ENCODE results near the gene SRRM4. TPM values are rescaled to one million over a fixed set of nuclear protein-coding genes. Genes with fewer than 3 reads are reported as not detected.
"Not testable (repeated sequence)": the region's sequence is repeated elsewhere in the genome, so short reads cannot be mapped to it uniquely, and the experiment has no call there.

SRRM4 gene
- total and polyA plus RNA-seq, 12 donors, result 0.11 to 4.3 (median 0.67) TPM; not detected in 3

DNA sequence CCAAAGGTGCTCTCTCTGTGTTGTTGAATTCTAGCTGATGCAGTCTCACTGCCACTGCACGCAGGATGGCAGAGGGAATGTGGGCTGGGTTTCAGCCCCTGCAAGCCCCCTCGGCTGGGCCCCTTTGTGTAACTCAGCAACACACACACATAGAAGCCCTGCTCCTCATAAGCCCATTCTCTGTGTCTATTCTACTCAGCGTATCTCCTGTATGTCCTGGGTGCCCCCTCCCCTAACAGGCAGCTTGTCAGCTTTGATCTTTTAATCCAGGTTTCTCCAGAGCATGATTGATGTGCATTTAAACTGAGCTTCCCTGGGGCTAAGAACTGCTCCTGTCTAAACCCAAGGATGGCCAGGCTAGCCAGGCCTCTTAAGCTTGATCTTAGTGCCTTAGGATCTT, 43.0 kb downstream of the SRRM4 start:
- Histone ChIP-seq H3K9me3 (replicated peaks in 1 of 3) (no peaks in the 10 kb centered on the region), H3K36me3 (replicated peaks in 1 of 2) (no peaks in the 10 kb centered on the region), H3K27ac (no peak overlapping the region), H3K4me1 (replicated peaks in 1 of 2) (no peaks in the 10 kb centered on the region), H3K4me3 (no peak overlapping the region), H3K27me3 (no peaks in the 10 kb centered on the region)
- TF ChIP-seq POLR2A (IDR thresholded peaks at IDR 0.05), result no peak
- TF ChIP-seq, protein P1, sequence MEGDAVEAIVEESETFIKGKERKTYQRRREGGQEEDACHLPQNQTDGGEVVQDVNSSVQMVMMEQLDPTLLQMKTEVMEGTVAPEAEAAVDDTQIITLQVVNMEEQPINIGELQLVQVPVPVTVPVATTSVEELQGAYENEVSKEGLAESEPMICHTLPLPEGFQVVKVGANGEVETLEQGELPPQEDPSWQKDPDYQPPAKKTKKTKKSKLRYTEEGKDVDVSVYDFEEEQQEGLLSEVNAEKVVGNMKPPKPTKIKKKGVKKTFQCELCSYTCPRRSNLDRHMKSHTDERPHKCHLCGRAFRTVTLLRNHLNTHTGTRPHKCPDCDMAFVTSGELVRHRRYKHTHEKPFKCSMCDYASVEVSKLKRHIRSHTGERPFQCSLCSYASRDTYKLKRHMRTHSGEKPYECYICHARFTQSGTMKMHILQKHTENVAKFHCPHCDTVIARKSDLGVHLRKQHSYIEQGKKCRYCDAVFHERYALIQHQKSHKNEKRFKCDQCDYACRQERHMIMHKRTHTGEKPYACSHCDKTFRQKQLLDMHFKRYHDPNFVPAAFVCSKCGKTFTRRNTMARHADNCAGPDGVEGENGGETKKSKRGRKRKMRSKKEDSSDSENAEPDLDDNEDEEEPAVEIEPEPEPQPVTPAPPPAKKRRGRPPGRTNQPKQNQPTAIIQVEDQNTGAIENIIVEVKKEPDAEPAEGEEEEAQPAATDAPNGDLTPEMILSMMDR (IDR thresholded peaks at IDR 0.05), result no peak
- intact Hi-C loops (cut with DNase I), result no loop called here
- no peak for DNase-seq
- 30 to 38% (median 36%) methylated on average over 2 to 3 of the region's 3 CpGs for WGBS, 4 donors

DNA sequence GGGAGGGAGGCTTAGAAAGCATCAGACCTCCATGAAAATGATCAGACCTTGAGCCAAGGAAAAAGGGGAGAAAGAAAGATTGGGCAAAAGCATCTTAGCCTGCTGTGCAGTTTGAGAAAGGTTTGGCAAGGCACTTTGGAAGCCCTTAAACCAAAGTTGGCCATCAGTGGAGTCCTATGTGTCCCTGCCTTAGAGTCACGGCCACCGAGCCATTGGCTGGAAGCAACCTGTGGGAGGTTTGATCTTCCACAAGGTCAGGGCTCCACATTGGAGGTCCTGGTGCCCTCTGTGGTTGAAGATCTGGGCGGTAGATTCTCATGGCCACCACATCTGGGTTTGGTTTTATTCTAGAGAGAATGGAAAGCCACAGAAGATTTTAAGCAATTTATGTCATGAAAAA, 44.4 kb downstream of the SRRM4 start:
- intact Hi-C loops (cut with DNase I), result no loop called here
- no peak for DNase-seq

DNA sequence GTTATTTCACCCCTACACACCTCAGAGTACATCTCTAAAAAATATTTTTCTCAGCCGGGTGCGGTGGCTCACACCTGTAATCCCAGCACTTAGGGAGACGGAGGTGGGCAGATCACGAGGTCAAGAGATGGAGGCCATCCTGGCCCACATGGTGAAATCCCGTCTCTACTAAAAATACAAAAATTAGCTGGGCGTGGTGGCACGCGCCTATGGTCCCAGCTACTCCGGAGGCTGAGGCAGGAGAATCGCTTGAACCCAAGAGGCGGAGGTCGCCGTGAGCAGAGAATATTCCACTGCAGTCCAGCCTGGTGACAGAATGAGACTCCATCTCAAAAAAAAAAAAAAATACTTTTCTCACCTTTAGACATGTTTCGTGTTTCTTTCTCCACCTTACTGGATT, 52.0 kb downstream of the SRRM4 start:
- H3K4me1 ChIP-seq (replicated peaks in 1 of 2); intact Hi-C loops (cut with DNase I); H3K4me3 ChIP-seq; H3K27me3 ChIP-seq; H3K27ac ChIP-seq; H3K9me3 ChIP-seq (replicated peaks in 1 of 3); H3K36me3 ChIP-seq (replicated peaks in 1 of 2); DNase-seq: not testable (repeated sequence)
- WGBS, 4 donors, result 84 to 91% (median 88%) methylated on average over 14 of the region's 14 CpGs

More for the DNA sequence above, 44.4 kb downstream of the SRRM4 start:
- H3K4me3 ChIP-seq, result no peak overlapping the region
- no peaks in the 10 kb centered on the region for H3K36me3 ChIP-seq (replicated peaks in 1 of 2)
- TF ChIP-seq POLR2A (IDR thresholded peaks at IDR 0.05), result no peak
- TF ChIP-seq, protein P1 (IDR thresholded peaks at IDR 0.05), result no peak
- no peaks in the 10 kb centered on the region for H3K4me1 ChIP-seq (replicated peaks in 1 of 2)
- no peaks in the 10 kb centered on the region for H3K9me3 ChIP-seq (replicated peaks in 1 of 3)
- no peaks in the 10 kb centered on the region for H3K27me3 ChIP-seq
- H3K27ac ChIP-seq, result no peak overlapping the region
- 69 to 87% (median 76%) methylated on average over 3 of the region's 3 CpGs for WGBS, 4 donors

DNA sequence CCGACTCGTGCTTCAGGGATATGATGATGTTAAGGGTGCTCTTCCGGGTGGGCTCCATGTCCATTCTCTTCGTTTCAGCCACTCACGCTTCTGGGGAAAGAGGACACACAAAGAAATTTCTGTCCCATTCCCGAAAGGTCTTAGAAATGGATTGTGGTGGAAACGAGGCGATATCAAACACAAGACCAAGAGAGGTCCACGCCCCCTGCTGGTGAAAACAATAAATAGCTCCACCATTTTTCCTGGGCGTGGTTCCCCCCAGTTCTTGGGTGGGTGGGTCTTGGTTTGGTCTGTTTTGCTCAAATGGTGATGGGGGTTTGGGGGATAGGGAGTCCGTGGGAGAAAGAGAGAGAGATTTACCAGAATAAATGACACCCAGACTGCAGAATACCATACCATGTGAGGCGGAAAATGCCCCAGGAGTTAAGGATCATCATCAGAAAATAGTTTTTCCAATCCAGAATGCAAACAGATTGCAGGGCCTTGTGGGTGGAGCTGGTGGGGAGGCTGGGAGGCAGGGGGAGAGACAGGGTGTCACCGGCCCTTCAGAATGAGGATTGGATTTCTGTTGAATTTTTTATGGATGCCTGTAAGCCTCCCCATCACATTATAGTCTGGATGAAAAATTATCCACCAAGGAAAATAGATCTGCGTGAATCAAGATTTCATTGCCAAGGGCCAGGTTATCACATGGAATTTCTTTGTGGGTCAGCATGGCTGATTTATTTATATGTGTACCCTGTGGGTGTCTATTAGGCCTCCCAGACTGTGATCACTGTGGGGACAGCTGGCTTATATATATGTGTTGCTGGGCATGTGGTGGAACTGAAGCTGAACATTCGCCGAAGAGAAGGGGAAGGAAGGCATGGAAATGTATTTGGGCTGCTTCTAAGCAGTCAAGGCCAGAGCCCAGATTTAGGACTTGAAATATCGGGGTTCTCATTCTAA, 55.8 kb downstream of the SRRM4 start:
- Histone ChIP-seq H3K27ac (no peak overlapping the region), H3K9me3 (replicated peaks in 1 of 3) (no peaks in the 10 kb centered on the region), H3K36me3 (replicated peaks in 1 of 2) (no peaks in the 10 kb centered on the region), H3K27me3 (peaks cover 6% of the 10 kb centered on the region), H3K4me1 (replicated peaks in 1 of 2) (no peaks in the 10 kb centered on the region), H3K4me3 (no peak overlapping the region)
- 44 to 50% (median 47%) methylated on average over 15 to 17 of the region's 17 CpGs for WGBS, 4 donors
- intact Hi-C loops (cut with DNase I), result no loop called here
- peak in 6 of 7 donors; percentile 16 to 41 (median 20) for DNase-seq
- TF ChIP-seq, protein P1 (IDR thresholded peaks at IDR 0.05), result peak; percentile 29 to 61 (median 57)
- no peak for TF ChIP-seq POLR2A (IDR thresholded peaks at IDR 0.05)
